Sigmoid colon (tissue), 7 donors: ENCODE measurements around the gene ZNF440. TPM values are rescaled to one million over a fixed set of nuclear protein-coding genes. Genes with fewer than 3 reads are reported as not detected.
"Not testable (repeated sequence)": the region's sequence is repeated elsewhere in the genome, so short reads cannot be mapped to it uniquely, and the experiment has no call there.

Source experiments
- DNase-seq: peaks from one replicate; pipeline ENCODE4 v3.0.0-alpha.2; 2019
- H3K27ac ChIP-seq, 4 donors: fragments of 200-600 bp; sonication (generic); one replicate each; pipeline ENCODE4 v1.5.1; 2016 to 2019; ENCODE audit warnings: mild to moderate bottlenecking in 1 of 4
- H3K27me3 ChIP-seq, 3 donors: fragments of 200-600 bp; sonication (generic); one replicate each; pipeline ENCODE4 v1.5.1; 2019; ENCODE audit warnings: mild to moderate bottlenecking in 1 of 3
- H3K36me3 ChIP-seq, 4 donors: fragments of 200-600 bp; sonication (generic); one replicate each; pipeline ENCODE4 v1.5.1; 2016 to 2019
- H3K4me1 ChIP-seq, 4 donors: fragments of 200-600 bp; sonication (generic); one replicate each; pipeline ENCODE4 v1.5.1; 2017 to 2019
- H3K4me3 ChIP-seq, 4 donors: fragments of 200-600 bp; sonication (generic); one replicate each; pipeline ENCODE4 v1.5.1; 2017 to 2019; ENCODE audit warnings: mild to moderate bottlenecking in 2 of 4, moderate library complexity in 1 of 4
- H3K9me3 ChIP-seq, 4 donors: fragments of 200-600 bp in 3 of 4; sonication (generic) in 3 of 4; one replicate each; pipeline versions ENCODE4 v1.5.1 to v1.6.1; 2013 to 2019
- CTCF ChIP-seq, 4 experiments: fragments of 450-650 bp in 3 of 4; fragments of 200-600 bp in 1 of 4; IDR thresholded peaks; one replicate each; pipeline ENCODE4 v1.5.1; 2016 to 2019; ENCODE audit warnings: antibody characterized with exemption in 4 of 4, mild to moderate bottlenecking in 3 of 4, moderate library complexity in 2 of 4
- EP300 ChIP-seq, 4 donors: sonication (generic); formaldehyde crosslinking; IDR thresholded peaks; one replicate each; pipeline ENCODE4 v1.6.1; 2017; ENCODE audit warnings: antibody characterized with exemption in 4 of 4
- POLR2A ChIP-seq, 2 donors: fragments of 450-650 bp; IDR thresholded peaks; one replicate each; pipeline ENCODE4 v1.6.1; 2016; ENCODE audit warnings: antibody characterized with exemption in 2 of 2, mild to moderate bottlenecking in 2 of 2, moderate library complexity in 2 of 2
- POLR2AphosphoS5 ChIP-seq, 4 donors: sonication (generic); formaldehyde crosslinking; IDR thresholded peaks; one replicate each; pipeline ENCODE4 v1.6.1; 2017; ENCODE audit warnings: antibody characterized with exemption in 4 of 4
- WGBS, 2 donors: extraction: QIAGEN DNeasy Blood & Tissue Kit; methylation state at CpG; one replicate each; pipeline ENCODE4 v1.1.7; 2013; 5-methylcytosine and 5-hydroxymethylcytosine counted together
- intact Hi-C: fragments of 100-400 bp; cut with DNase I; formaldehyde crosslinking; loops from one replicate; pipeline ENCODE4 v1.15.1; 2023
- polyA plus RNA-seq, 3 donors: library from polyadenylated mRNA; stranded (reverse); fragments of 200-250 nt; gene quantifications; one replicate each; pipeline ENCODE4 v1.2.3, GENCODE V29; 2013
- total RNA-seq, 4 donors: library from RNA; depleted of rRNA; stranded (reverse); fragments of >200 nt; gene quantifications; one replicate each; pipeline ENCODE4 v1.1.0, GENCODE V29; 2016
- donor health status: healthy with polysubstance abuse.
- donor health status: Bipolar disorder and iron deficiency.
- donor health status: healthy.

The ZNF440 gene
- total and polyA plus RNA-seq, 7 donors = 5.6 to 15.0 (median 9.0) TPM

GRCh38 chr19:11821474-11822109 is 7.5 kb downstream of the ZNF440 start:
- DNase-seq = no peak
- TF ChIP-seq EP300 (IDR thresholded peaks at IDR 0.05) (no peak), CTCF (IDR thresholded peaks at IDR 0.05) (no peak), POLR2A (IDR thresholded peaks at IDR 0.05) (no peak), POLR2AphosphoS5 (IDR thresholded peaks at IDR 0.05) (no peak)
- intact Hi-C loops = no loop called here
- no peak overlapping the region for H3K4me3 ChIP-seq
- WGBS, 2 donors = 90 to 92% methylated on average over 5 of the region's 5 CpGs
- no peaks in the 10 kb centered on the region for H3K4me1 ChIP-seq
- H3K27ac ChIP-seq = no peak overlapping the region
- H3K9me3 ChIP-seq = peaks cover 0 to 4% (median 0%) of the 10 kb centered on the region in 4 donors
- no peaks in the 10 kb centered on the region for H3K27me3 ChIP-seq
- peaks cover 0 to 6% (median 2%) of the 10 kb centered on the region in 4 donors for H3K36me3 ChIP-seq

GRCh38 chr19:11828957-11829876 is 15.1 kb downstream of the ZNF440 start:
- H3K4me3 ChIP-seq = not testable (repeated sequence)
- H3K36me3 ChIP-seq = peaks cover 21 to 46% (median 30%) of the 10 kb centered on the region in 4 donors

GRCh38 chr19:11832253-11832912 is 18.3 kb downstream of the ZNF440 start:
- DNase-seq = no peak
- no peak for TF ChIP-seq POLR2AphosphoS5 (IDR thresholded peaks at IDR 0.05)
- TF ChIP-seq POLR2A (IDR thresholded peaks at IDR 0.05) = no peak
- no peak for TF ChIP-seq CTCF (IDR thresholded peaks at IDR 0.05)
- no peak for TF ChIP-seq EP300 (IDR thresholded peaks at IDR 0.05)
- 97 to 98% methylated on average over 8 of the region's 8 CpGs for WGBS, 2 donors
- Histone ChIP-seq H3K4me3 (no peak overlapping the region), H3K36me3 (peaks cover 21 to 49% (median 30%) of the 10 kb centered on the region in 4 donors), H3K27ac (no peak overlapping the region), H3K9me3 (peaks cover 13 to 35% (median 22%) of the 10 kb centered on the region in 4 donors), H3K4me1 (no peaks in the 10 kb centered on the region), H3K27me3 (no peaks in the 10 kb centered on the region)
- intact Hi-C loops = no loop called here

More at GRCh38 chr19:11828957-11829876, 15.1 kb downstream of the ZNF440 start:
- DNase-seq, H3K4me1 ChIP-seq, intact Hi-C loops, H3K27me3 ChIP-seq, H3K27ac ChIP-seq: not testable (repeated sequence)
- WGBS, 2 donors = 91 to 96% methylated on average over 7 of the region's 7 CpGs
- H3K9me3 ChIP-seq = peaks cover 13 to 34% (median 22%) of the 10 kb centered on the region in 4 donors

GRCh38 chr19:11833541-11833940 is 19.5 kb downstream of the ZNF440 start:
- Histone ChIP-seq H3K36me3 (peaks cover 21 to 49% (median 30%) of the 10 kb centered on the region in 4 donors), H3K27me3 (no peaks in the 10 kb centered on the region), H3K9me3 (peaks cover 13 to 35% (median 22%) of the 10 kb centered on the region in 4 donors), H3K4me3 (no peak overlapping the region), H3K27ac (no peak overlapping the region), H3K4me1 (no peaks in the 10 kb centered on the region)
- no peak for TF ChIP-seq POLR2AphosphoS5 (IDR thresholded peaks at IDR 0.05)
- TF ChIP-seq POLR2A (IDR thresholded peaks at IDR 0.05) = no peak
- TF ChIP-seq CTCF (IDR thresholded peaks at IDR 0.05) = no peak
- TF ChIP-seq EP300 (IDR thresholded peaks at IDR 0.05) = no peak
- no peak for DNase-seq
- intact Hi-C loops = no loop called here
- whole genome bisulfite sequencing, 2 donors = 99% methylated on average over 2 of the region's 2 CpGs

GRCh38 chr19:11835626-11836066 is 21.6 kb downstream of the ZNF440 start:
- H3K4me3 ChIP-seq, H3K27ac ChIP-seq, intact Hi-C loops, H3K27me3 ChIP-seq, H3K4me1 ChIP-seq, DNase-seq: not testable (repeated sequence)
- peaks cover 21 to 38% (median 27%) of the 10 kb centered on the region in 4 donors for H3K36me3 ChIP-seq
- peaks cover 13 to 35% (median 22%) of the 10 kb centered on the region in 4 donors for H3K9me3 ChIP-seq
- WGBS, 2 donors = 76 to 87% methylated on average over 2 of the region's 2 CpGs
